NCI-H524 (cell line): ENCODE data around the gene MTFR2.

Experiments used
- DNase-seq, 2 experiments: peaks; one replicate each; lab custom pipeline; 2025; lab: John Stamatoyannopoulos, UW

Gene MTFR2

DNA sequence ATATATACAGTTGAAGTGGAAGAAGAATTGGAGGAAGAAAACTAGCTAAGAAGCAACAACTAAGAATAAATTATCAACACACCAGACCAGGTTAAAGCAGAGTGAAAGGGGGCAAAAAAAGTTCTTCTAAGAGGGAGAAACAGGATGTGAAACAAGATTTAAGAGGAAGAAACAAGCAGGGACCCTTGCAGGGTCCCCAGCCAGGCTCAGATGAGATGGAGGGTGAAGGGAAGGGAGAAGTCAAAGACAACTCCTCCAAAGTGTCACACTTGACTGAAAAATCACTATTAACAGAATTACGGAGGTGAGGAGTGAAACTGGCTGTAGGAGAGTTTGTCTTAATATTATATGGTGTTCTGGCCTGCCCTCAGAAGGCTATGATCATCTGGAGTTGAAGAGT lies 65.4 kb downstream of the MTFR2 start:
- DNase-seq = no peak

DNA sequence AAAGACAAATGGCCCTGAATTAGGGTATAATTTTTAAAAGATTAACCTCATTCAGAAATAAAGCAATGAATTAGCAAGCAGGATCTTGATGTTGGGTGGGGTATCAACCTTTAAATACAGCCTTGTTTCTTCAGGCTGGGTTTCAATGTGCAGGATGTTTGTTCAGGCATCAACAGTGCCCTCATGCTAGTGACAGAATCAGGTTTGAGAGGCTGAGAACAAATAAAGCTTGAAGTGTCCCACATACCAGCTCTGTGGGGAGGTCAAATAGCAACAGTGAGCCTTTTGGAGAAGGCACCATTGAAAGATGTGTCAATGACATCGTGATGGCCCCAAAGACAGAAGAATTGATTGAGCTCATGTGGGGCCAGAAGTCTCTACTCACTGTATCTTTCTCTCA lies 68.2 kb downstream of the MTFR2 start:
- DNase-seq = no peak

DNA sequence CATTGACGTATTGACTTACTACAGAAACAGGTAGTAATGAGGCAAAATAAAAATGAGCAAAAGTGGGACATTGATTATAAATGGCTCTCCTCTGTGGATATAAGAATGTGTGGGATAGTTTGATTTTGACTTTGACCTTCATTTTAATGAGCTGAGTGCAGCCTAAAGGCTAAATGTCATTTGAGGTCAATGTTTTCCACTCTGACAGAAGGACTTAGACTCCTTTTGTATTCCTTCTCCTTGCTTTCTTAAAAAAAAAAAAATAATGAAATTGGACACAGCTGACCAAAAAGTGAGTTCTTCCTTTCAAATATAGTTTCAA lies 68.6 kb downstream of the MTFR2 start:
- no peak for DNase-seq
